Suppressor macrophage (primary cell): ENCODE results near the gene ZCCHC10.
"Not testable (repeated sequence)": the region's sequence is repeated elsewhere in the genome, so short reads cannot be mapped to it uniquely, and the experiment has no call there.

Experiments
- DNase-seq, 4 experiments: peaks; one replicate each; pipeline ENCODE4 v3.0.0-alpha.2; 2020 to 2022
- total RNA-seq, 17 experiments: gene quantifications; one replicate each; lab custom pipeline; 2026; ENCODE audit warnings: mixed read lengths in 6 of 17, inconsistent platforms in 3 of 17; lab: John Stamatoyannopoulos, UW

The ZCCHC10 gene
- total RNA-seq, result 14.5 to 29.4 (median 18.7) reads per million in 17 experiments

DNA sequence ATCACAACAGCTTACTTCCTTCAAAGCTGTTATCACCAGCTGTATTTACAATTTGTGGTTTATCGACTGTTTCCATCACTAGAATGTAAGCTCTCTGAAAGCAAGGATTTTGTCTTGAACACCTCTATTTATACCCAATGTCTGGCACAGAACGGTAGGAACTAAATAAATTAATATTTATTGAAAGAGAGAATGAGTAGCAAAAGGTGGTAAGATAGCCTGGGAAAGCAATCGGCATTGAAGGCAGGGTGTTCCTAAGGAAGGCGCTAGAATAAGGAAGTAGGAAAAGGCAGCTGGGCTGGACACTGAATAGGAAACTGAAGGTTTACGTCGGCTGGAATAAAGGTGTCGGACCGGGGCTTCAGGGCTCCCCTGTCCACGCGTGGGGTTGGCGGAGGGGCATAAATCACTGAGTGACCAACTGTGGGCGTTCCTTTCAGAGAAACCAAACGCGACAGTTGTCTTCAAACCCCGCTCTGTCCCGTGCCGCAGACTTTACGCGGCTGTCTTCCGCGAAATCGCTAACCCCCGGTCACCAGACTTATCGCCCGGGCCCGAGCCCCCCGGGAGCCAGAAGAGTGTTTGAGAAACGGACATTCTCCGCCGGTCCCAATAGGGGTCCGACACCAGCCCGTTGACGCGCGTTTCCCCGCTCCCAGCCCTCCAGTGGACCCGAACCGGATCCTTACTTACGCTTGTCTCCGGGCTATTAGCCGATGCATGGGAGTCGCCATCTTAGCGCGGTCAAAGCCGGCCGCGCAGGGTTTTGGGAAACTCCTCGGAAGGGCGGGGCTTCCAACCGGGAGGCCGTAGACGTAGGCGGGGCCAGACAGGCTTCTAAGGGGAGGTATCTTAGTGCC is at the start of gene ZCCHC10:
Gene ZCCHC10, minus strand, starts transcription at position 746 of the 860 bp plus-strand sequence. Its CDS starts 12 bp downstream, at position 734.
- peak; percentile 94 to 97 (median 96) for DNase-seq

DNA sequence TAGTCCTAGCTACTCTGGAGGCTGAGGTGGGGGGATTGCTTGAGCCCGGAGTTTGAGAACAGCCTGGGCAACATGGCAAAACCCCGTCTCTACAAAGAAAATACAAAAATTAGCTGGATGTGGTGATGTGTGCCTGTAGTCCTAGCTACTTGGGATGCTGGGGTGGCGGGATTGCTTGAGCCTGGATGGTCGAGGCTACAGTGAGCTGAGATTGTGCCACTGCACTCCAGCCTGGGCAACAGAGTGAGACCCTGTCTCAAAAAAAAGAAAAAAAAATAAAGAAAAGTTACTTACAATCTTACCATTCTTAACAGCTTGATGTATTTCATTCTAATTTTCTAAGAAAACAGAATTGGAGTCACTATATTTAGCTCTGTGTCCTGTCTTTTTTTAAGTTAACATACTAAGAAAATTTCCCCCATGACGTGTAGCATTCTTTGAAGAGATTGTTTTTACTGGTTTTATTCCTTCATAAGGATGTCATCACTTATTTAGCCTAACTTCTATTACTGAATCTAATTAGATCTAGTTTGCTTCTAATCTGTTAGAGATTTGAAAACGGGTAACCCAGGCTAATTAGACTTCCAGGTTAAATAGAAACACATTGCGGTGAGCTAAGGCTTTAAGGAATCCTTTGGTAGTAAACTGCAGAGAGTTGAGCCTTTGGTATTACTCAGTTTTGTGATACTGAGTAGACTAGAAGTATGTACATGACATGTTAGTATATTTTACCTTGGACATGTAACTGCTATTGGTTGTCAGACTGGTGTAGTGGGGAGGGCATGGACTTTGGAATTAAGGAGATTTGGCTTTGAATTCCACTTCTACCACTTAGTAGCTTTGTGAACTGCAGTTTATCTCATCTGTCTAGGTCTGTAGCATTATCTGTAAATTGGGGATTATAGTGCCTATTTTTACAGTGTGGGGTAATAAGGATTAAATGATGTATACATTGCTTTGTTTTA is 49.5 kb upstream of the ZCCHC10 start:
- no peak for DNase-seq

DNA sequence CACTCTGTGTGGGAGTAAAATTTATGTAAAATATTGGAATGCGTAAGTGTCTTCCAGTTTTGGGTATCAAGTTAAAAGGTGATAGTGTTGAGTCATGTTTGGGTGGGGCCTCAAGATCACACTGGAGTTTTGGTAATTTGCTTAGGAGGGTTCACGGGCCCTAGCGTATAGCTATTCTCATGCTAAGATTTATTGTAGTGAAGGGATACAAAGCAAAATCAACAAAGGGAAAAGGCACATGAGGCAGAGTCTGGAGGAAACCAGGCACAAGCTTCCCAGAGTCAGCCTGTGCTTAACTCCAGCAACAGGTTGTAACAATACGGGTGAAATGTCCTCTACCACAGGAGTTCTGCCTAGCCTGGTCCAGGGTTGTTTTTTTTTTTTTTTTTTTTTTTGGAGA is 45.7 kb upstream of the ZCCHC10 start:
- no peak for DNase-seq

DNA sequence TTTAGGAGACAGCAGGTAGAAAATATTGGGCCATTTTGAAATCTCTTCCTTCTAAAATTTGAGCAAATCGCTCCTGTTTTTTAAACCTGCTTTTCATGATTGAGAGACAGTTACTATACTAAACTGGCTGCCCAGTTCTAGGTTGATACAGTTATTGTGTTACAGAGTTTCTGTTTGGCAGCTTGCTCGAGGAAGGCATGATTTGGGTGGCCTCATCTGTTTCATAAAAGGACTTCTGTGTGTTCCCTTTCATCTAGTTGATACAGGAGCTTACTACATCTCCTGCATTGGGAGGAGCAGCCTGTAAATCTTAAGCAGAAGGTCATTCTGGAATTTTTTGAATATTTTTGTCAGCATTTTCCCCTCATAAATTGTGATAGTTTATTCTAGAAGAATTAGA is 39.7 kb upstream of the ZCCHC10 start:
- no peak for DNase-seq

DNA sequence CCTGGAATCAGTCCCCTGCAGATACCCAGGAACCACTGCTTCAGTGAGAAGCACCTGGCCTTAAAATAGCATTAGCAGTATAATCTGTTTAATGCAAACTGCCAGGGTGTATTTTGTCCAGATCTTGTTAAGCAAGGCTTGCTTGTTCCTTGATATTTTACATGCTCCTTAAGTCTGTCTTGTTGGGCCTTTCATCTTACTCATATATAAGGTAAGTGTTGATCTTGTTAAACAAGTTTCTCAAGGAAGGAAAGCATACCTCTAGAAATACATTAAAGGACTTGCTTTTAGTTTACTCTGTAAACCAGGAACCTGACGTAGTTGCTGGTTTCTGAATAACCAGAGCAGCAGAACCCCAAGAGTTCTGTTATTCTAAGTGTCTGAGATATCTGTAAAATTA is 39.1 kb upstream of the ZCCHC10 start:
- DNase-seq, result no peak

DNA sequence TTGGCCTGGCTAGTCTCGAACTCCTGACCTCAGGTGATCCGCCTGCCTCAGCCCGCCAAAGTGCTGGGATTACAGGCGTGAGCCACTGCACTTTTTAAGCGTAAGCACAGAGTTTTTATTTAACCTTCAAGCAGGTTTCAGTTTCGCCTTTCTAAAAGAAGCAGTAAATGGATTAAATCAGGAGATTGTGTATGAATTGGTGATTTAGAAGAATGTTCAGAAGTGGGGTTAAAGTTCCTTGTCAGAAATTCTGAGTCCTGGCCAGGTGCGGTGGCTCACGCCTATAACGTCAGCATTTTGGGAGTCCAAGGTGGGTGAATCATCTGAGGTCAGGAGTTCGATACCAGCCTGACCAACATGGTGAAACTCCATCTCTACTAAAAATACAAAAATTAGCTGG is 37.6 kb upstream of the ZCCHC10 start:
- no peak for DNase-seq

DNA sequence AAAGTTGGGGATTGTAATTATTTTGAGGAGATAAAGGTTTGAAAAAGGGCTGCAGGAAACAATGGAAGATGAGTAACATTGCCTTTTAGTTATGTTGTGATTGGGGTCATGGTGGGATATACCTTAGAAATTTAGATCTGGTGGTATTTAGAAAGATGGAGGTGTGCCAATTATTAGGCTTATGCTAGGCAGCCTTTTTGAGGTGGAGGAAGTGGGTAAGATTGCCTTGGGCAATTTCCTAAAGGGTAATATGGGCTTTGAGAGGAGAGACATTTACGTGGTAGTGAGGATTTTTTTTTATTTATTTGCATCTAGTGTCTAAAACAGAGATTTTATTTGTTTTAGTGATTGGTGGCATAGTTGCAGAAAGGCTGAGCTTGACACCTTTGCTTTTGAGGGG is 35.9 kb upstream of the ZCCHC10 start:
- peak in 2 of 4 experiments; percentile 21 to 39 for DNase-seq

DNA sequence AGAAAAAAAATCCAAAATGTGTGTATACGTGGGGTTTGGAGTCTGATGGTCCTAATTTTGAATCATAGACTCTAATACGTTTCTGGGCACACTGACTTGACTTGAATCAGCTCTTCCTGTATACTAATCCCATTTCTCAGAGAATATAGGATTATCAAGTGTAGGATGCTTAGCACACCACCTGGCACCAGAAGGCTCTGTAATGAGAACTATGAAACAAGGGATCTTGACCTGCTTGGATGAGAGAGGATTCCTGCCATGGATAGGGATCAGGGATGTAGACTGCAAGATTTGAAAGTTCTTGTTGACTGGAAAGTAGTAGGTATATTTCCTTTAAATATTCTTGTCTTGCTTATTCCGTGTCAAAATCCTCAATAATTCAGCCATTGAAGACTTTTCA is 33.3 kb upstream of the ZCCHC10 start:
- no peak for DNase-seq

DNA sequence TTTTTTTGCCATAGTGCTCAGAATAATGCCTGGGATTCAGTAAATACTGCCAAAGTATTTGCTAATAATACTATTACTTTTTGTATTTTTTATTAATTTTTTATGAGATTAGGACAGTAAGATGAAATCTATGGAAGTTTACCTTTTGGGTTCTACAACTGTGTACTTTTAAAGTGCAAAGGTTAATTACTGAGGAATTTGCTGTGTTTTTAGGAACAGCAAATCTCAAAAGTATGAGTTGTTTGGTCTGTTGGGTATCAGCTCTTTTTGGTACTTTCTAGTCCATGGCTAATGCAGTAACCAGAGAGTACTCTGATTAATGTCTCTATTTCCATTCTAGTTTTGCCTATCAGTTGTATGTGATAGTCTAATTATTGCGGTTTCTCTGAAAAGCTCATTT is 30.5 kb upstream of the ZCCHC10 start:
- DNase-seq, result no peak

DNA sequence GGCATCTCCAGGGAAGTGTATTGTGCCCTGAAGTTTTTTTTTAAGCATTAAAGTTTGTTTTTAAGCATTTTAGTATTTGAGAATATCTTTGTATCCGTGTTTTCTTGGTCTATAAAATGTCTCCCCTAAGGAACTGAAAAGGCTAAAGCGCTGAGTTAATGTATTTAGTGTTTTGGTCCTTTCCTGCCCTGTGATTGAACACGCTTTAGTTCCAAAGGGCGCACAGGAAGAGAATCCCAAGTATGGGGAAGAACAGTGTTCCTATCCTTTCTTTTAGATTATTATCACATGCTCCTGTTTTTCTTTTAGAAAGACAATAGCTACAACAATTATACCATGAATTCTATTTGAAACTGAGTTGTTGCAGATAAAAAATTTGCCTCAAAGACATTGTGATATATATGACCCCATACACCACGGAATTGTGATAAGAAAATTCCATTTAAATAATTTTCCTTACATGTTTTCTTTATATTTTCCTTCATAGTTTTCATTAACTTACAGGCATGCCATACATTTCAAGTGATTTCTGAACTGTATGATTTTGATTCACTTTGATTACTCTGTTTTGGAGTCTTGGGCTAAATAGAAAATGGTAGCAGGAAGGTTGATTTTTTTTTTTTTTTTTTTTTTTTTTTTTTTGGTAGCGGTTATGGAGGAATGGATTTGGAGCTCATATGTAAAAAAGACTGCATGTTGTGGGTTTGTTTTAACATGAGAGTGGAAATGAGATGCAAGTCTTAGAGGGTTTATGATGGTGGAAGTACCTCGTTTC is 28.5 kb upstream of the ZCCHC10 start:
- DNase-seq, result no peak

DNA sequence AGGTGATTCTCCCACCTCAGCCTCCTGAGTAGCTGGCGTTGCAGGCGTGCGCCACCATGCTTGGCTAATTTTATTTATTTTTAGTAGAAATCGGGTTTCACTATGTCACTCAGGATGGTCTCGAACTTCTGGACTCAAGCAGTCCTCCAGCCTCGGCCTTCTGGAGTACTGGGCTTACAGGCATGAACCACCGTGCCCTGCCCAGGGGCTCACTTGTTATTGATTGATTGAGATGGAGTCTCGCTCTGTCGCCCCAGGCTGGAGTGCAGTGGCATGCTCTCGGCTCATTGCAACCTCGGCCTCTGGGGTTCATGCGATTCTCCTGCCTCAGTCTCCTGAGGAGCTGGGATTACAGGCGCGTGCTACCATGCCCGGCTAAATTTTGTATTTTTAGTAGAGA is 27.1 kb upstream of the ZCCHC10 start:
- DNase-seq, result no peak

DNA sequence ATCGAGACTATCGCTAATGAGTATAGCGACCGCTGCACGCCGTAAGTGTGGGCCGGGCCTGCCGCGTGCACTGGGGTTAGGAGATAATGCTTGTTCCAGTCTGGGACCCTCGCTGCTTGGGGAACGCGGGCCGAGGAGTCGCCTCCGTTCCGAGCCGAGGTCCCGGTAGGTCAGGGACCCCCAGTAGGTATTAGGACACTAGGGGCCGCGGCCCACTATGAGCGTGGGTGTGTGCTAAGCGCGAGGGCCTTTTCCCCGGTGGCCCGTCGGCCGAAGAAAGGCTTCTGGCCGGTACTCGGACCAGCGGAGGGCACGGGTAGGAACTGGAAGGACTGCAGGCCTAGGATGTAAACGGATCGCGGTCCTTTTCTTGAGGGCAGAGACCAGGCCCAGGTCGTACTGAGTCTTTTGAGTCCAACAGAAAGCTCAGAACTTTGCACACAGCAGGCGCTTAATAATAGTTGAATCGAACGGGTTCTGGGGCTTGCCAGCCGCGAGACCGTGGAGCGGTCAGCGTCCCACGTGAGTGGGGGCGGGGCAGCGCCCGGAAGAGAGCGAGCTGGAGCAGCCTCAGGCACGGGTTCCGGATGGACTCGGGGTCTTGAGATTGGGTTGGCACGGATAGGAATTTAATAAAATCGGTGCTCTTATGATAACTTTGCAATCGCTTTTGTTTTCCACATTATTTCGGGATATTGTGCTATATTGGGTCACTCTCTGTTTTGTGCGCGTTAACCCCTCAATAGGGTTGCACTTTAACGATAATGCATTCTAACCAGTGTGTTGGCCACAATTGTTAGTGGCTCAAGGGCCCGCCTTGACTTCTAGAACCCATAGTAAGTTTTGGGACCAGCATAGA is 26.2 kb upstream of the ZCCHC10 start:
- DNase-seq, result peak; percentile 87 to 93 (median 90)

DNA sequence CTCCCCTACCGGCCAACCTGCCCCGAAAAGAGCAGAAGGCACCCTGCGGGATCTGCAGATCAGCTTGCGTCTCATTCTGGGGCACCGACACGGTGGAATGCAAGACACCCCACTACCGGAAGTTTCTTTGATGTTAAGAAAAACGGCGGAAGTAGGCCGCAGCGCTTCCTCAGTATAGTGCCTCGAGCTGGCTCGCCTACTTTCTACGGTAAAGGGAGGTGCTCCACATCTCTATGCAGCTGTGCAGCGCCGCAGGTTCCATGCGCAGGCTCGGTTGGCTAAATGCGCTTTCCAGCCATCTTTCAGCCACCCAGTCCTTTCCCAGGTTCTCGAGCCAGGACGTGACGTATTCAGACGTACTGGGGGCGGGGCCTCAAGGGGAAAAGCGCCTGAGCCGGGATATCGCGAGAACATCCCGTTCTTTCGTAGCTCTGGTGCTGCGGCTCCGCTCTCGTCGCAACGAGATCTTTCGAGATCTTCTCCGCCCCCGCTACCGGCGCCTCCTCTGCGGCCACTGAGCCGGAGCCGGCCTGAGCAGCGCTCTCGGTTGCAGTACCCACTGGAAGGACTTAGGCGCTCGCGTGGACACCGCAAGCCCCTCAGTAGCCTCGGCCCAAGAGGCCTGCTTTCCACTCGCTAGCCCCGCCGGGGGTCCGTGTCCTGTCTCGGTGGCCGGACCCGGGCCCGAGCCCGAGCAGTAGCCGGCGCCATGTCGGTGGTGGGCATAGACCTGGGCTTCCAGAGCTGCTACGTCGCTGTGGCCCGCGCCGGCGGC is 25.4 kb upstream of the ZCCHC10 start, which contains the start of gene HSPA4:
Gene HSPA4, plus strand, starts transcription at position 472 of the 775 bp plus-strand sequence. Its CDS starts 238 bp downstream, at position 710.
- DNase-seq, result peak; percentile 99 to 100 (median 100)

DNA sequence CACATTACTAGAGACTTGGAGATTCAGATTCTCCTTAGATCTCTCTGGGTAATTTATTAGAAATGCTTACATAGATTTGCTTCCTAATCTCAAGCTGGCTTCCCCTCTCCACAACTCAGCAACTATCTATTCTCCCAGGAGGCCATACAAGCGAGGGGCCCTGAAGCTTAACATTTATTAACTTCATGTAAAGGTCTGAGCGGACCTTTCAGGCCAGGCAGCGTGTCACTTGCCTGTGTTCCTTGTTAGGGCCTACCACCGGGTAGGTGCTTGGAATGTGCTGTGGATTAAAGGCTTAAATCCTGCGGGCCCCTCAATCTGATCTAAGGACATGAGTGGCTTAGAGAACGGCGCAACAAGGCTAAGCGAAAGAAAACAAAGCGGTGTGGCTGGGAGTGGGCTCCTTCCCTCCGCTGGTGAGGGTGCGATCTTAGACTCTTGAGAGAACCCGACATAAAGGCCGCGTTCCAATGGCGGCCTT is 24.8 kb upstream of the ZCCHC10 start:
- DNase-seq, result peak in 2 of 4 experiments; percentile 33 to 36

DNA sequence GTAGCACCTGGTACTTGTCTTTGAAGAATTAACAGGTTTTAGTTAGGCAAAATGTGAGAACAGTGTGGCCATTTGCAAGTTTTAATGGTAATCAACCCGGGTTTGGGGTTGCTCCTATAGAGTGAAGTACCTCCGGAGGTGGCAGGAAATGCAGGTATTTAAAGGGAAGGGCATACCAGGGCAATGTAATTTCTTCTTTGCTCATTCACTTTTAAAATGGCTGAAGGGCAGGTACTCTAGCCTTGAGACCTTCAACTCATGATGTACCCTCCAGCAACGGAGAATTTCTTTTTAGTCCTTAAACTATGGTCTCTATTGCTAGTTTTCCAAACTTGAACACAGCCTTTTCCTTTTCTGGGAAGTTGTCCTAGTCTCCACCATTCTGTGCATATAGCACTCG is 24.2 kb upstream of the ZCCHC10 start:
- DNase-seq, result no peak

DNA sequence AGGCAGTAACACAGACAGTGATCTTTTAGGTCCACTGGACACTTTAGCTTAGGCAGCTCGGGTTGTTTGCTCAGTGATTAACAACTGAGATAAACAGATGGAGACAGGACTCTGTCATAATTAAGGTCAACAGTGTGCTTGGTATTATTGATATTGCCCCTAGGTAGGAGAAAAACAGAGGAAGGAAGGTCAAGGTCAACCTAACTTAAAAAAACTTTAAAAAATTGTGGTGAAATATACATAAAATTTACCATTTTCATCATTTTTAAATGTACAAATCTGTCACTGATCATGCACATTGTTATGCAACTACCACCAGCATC is 23.3 kb upstream of the ZCCHC10 start:
- no peak for DNase-seq

DNA sequence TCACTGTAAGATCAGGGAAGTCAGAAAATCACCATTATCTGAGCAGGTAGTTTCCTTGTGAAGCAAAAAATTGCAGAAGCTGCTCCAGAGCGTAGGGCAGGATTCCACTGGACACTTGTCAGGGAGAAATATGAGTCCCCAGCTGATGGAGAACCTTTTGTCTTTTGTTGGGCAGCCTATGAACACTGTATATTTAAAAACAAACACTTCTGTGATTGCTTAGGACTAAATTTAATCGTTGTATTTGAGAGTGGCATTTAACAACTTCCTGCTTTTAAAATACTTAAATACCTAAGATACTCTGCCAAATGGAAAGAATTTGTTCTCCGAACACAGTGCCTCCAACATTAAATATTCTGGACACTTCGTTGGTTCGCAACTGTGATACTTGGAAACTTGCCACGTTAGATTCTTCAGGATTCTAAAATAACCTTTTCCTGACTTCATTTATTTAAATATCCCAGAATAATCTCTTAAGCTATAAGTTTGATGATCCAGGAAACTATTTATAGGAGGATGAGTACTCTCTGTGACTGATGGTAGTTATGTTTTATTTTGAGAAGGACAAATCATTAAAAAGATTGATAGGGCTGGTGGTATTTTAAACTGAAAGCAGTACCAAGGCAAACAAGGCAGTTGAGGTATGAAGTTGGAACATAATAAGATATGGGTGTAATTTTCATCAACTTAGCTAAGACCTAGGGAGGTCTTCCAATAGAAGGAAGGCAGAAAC is 22.8 kb upstream of the ZCCHC10 start:
- DNase-seq, result no peak

DNA sequence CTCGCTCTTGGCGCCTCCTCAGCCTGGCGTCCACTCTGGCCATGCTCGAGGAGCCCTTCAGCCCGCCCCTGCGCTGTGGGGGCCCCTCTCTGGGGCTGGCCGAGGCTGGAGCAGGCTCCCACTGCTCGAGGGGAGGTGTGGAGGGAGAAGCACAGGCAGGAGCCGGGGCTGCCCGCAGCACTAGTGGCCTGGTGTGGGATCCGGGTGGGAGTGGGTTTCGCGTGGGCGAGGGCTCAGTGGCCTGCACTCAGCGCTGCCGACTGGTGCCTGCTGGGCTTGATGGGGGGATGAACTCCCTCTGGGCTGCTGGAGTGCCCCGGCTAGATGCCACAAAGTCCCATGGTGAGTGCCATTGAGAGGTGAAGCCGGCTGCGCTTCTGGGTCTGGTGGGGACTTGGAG is 21.1 kb upstream of the ZCCHC10 start:
- no peak for DNase-seq

DNA sequence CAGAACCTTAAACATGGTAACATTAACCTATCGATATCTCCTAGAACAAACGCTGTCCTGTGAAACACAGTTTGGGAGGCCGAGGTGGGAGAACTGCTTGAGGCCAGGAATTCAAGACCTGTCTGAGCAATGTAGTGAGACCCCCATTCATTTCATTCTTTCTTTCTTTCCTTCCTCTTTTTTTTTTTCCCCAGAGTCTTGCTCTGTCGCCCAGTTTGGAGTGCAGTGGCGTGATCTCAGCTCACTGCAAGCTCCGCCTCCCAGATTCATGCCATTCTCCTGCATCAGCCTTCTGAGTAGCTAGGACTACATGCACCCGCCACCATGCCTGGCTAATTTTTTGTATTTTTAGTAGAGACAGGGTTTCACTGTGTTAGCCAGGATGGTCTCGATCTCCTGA is 20.2 kb upstream of the ZCCHC10 start:
- DNase-seq, result not testable (repeated sequence)

DNA sequence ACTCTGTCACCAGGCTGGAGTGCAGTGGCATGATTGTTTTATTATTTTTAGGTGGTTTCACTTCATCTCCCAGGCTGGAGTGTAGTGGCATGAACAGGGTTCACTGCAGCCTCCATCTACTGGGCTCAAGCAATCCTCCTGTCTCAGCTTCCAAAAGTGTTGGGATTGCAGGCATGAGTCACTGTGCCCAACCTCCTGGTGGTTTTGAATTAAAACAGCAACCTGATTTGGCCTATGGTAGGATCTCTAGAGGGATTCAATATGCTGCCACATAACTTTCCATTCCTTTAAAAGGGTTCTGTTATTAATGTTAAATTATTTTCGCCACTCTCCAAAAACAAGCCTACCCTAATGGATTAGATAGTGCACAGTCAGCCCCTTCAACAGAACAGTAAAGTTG is 15.6 kb upstream of the ZCCHC10 start:
- DNase-seq, result no peak
